Measurements from ENCODE around the gene ZNF524. TPM values are rescaled to one million over a fixed set of nuclear protein-coding genes. Genes with fewer than 3 reads are reported as not detected.

The ZNF524 gene
- total and polyA plus RNA-seq, 9 of the 15 experiments (the other 6 are each of a cell fraction or from before 2014, with no cell fraction given), result 0.08 to 15.6 (median 2.9) TPM

GRCh38 chr19:55586976-55587668 is 13.0 kb upstream of the ZNF524 start:
- in situ Hi-C loops (cut with MboI) (no loop called here), intact Hi-C loops (cut with micrococcal nuclease) (no loop called here)
- ATAC-seq (peak; percentile 97), DNase-seq (ENCODE audit: extremely low read depth in 1 of 4, low spot score in 3 of 4) (peak; percentile 96 to 98 (median 98)), FAIRE-seq (peak; percentile 99)
- no peaks in the 10 kb centered on the region for H3K79me2 ChIP-seq (ENCODE audit: control insufficient read depth, insufficient read depth, low read length)
- 0 out of 2 replicates have a peak, but pooled peaks cover 6% of the 10 kb centered on the region for H4K20me1 ChIP-seq (replicated peaks; ENCODE audit: control insufficient read depth, insufficient read depth, low read length)
- no peaks in the 10 kb centered on the region for H3K9me1 ChIP-seq (ENCODE audit: control insufficient read depth, insufficient read depth, low read length)
- peaks cover 11 to 37% of the 10 kb centered on the region in 2 experiments; a peak in 3 of 5 replicates for H3K4me1 ChIP-seq (replicated peaks in 1 of 2; ENCODE audit: control insufficient read depth in 2 of 2, insufficient read depth in 2 of 2, low read length in 2 of 2)
- H3K27ac ChIP-seq (ENCODE audit: extremely low read depth, low read depth, low read length), result no peak overlapping the region
- H2AFZ ChIP-seq (ENCODE audit: low read depth, low read length), result peak overlapping the region; percentile 82
- peak overlapping the region; percentile 79 for H3K4me2 ChIP-seq (ENCODE audit: insufficient read depth, low read length)
- peak overlapping the region in 1 of 2 experiments; percentile 70; a peak in 2 of 4 replicates for H3K9ac ChIP-seq (ENCODE audit: insufficient read depth in 1 of 2, low read depth in 2 of 2, low read length in 2 of 2)
- ChIA-PET POLR2A (interaction anchor here (0.6 to 3.1 kb wide), 7 partner anchors 11 to 806 kb away, joined by 3 to 22 read pairs (median 3); partner anchors contain the start of genes FIZ1 and ZNF524), CTCF (ENCODE audit: low intra/inter-chr PET ratio) (no interaction called here)
- no peaks in the 10 kb centered on the region for H3K9me3 ChIP-seq (replicated peaks; ENCODE audit: control insufficient read depth, insufficient read depth, low read depth, low read length)
- BruUV-seq (replicated peaks), result no TSS peak
- peaks cover 4% of the 10 kb centered on the region; the same call in 2 of the 3 replicates for H3K36me3 ChIP-seq (ENCODE audit: control insufficient read depth, insufficient read depth, low read length)
- H3K27me3 ChIP-seq (ENCODE audit: control insufficient read depth in 2 of 2, insufficient read depth in 2 of 2, low read length in 2 of 2), result peaks cover 8 to 12% of the 10 kb centered on the region in 2 experiments; a peak in 4 of 5 replicates
- peak overlapping the region; percentile 23; the same call in 1 of the 2 replicates for H3K4me3 ChIP-seq
- WGBS (ENCODE audit: insufficient coverage, low coverage, missing lambda C conversion rate), result 2% methylated on average over 33 of the region's 40 CpGs
- TF ChIP-seq RFX1 (IDR thresholded peaks at IDR 0.05) (peak; percentile 99), ETV6 (IDR thresholded peaks at IDR 0.05; ENCODE audit: borderline replicate concordance in 1 of 2, low read depth in 2 of 2, low read length in 1 of 2) (no peak), ETV6 (CRISPR knock-in tag; IDR thresholded peaks at IDR 0.05; ENCODE audit: borderline replicate concordance) (no peak), CBX5 (IDR thresholded peaks at IDR 0.05; ENCODE audit: borderline replicate concordance, low read depth) (no peak), ZNF263 (CRISPR knock-in tag; IDR thresholded peaks at IDR 0.05; ENCODE audit: borderline replicate concordance) (0 out of 2 replicates have a peak, but pooled peaks have one; percentile 42), ARID1B (IDR thresholded peaks at IDR 0.05) (no peak), BCOR (IDR thresholded peaks at IDR 0.05) (peak; percentile 28; the same call in 1 of the 2 replicates), SP1 (CRISPR knock-in tag; IDR thresholded peaks at IDR 0.05) (peak; percentile 75; the same call in 1 of the 2 replicates), ZBTB43 (CRISPR knock-in tag; IDR thresholded peaks at IDR 0.05) (no peak), SIRT6 (IDR thresholded peaks at IDR 0.05; ENCODE audit: low read depth, low read length) (no peak), GABPA (tag; conservative IDR thresholded peaks at IDR 0.05; ENCODE audit: low read depth) (no peak), STAG1 (CRISPR knock-in tag; IDR thresholded peaks at IDR 0.05; ENCODE audit: borderline replicate concordance) (no peak)
- TF ChIP-seq, protein P1, sequence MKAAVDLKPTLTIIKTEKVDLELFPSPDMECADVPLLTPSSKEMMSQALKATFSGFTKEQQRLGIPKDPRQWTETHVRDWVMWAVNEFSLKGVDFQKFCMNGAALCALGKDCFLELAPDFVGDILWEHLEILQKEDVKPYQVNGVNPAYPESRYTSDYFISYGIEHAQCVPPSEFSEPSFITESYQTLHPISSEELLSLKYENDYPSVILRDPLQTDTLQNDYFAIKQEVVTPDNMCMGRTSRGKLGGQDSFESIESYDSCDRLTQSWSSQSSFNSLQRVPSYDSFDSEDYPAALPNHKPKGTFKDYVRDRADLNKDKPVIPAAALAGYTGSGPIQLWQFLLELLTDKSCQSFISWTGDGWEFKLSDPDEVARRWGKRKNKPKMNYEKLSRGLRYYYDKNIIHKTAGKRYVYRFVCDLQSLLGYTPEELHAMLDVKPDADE (conservative IDR thresholded peaks at IDR 0.05; ENCODE audit: control insufficient read depth, low read depth, low read length), result no peak
- TF ChIP-seq, protein P2, sequence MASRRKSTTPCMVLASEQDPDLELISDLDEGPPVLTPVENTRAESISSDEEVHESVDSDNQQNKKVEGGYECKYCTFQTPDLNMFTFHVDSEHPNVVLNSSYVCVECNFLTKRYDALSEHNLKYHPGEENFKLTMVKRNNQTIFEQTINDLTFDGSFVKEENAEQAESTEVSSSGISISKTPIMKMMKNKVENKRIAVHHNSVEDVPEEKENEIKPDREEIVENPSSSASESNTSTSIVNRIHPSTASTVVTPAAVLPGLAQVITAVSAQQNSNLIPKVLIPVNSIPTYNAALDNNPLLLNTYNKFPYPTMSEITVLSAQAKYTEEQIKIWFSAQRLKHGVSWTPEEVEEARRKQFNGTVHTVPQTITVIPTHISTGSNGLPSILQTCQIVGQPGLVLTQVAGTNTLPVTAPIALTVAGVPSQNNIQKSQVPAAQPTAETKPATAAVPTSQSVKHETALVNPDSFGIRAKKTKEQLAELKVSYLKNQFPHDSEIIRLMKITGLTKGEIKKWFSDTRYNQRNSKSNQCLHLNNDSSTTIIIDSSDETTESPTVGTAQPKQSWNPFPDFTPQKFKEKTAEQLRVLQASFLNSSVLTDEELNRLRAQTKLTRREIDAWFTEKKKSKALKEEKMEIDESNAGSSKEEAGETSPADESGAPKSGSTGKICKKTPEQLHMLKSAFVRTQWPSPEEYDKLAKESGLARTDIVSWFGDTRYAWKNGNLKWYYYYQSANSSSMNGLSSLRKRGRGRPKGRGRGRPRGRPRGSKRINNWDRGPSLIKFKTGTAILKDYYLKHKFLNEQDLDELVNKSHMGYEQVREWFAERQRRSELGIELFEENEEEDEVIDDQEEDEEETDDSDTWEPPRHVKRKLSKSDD (conservative IDR thresholded peaks at IDR 0.05; ENCODE audit: low read length), result 0 out of 2 replicates have a peak, but pooled peaks have one; percentile 51
- TF ChIP-seq, protein P3, sequence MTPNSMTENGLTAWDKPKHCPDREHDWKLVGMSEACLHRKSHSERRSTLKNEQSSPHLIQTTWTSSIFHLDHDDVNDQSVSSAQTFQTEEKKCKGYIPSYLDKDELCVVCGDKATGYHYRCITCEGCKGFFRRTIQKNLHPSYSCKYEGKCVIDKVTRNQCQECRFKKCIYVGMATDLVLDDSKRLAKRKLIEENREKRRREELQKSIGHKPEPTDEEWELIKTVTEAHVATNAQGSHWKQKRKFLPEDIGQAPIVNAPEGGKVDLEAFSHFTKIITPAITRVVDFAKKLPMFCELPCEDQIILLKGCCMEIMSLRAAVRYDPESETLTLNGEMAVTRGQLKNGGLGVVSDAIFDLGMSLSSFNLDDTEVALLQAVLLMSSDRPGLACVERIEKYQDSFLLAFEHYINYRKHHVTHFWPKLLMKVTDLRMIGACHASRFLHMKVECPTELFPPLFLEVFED (CRISPR knock-in tag; conservative IDR thresholded peaks at IDR 0.05), result no peak
